OCI-LY1 (cell line): ENCODE measurements around the gene IGF2BP3.

Source experiments
- H2AFZ ChIP-seq: fragments of 200-600 bp; sonication (generic), shearing (Covaris generic); 2 replicates; pipeline ENCODE4 v1.6.0; 2014; ENCODE audit warnings: antibody characterized with exemption, mild to moderate bottlenecking, low read length
- H3F3A ChIP-seq: fragments of 200-600 bp; sonication (generic), shearing (Covaris generic); 2 replicates; pipeline ENCODE4 v1.6.0; 2014; ENCODE audit warnings: mild to moderate bottlenecking, antibody characterized with exemption, low read length, moderate library complexity; ENCODE audit not compliant: insufficient read depth
- H3K27ac ChIP-seq: fragments of 200-600 bp; sonication (generic); 2 replicates; pipeline ENCODE4 v1.5.1; 2014; ENCODE audit warnings: low read length, mixed run types, mild to moderate bottlenecking, low read depth; ENCODE audit not compliant: poor library complexity, severe bottlenecking
- H3K27me3 ChIP-seq: fragments of 200-600 bp; sonication (generic); 2 replicates; pipeline ENCODE4 v1.6.0; 2014; ENCODE audit warnings: antibody characterized with exemption, mild to moderate bottlenecking, low read length, moderate library complexity; ENCODE audit not compliant: insufficient read depth
- H3K36me3 ChIP-seq: fragments of 200-600 bp; sonication (generic); 2 replicates; pipeline ENCODE4 v1.6.1; 2014; ENCODE audit warnings: mild to moderate bottlenecking, antibody characterized with exemption, low read length, moderate library complexity, mixed read lengths; ENCODE audit not compliant: insufficient read depth
- H3K4me1 ChIP-seq: fragments of 200-600 bp; sonication (generic); 2 replicates; pipeline ENCODE4 v1.5.1; 2014; ENCODE audit warnings: mild to moderate bottlenecking, low read length, moderate library complexity; ENCODE audit not compliant: insufficient read depth, severe bottlenecking
- H3K4me2 ChIP-seq: fragments of 200-600 bp; sonication (generic), shearing (Covaris generic); 2 replicates; pipeline ENCODE4 v1.6.1; 2014; ENCODE audit warnings: low read length
- H3K4me3 ChIP-seq: fragments of 200-600 bp; sonication (generic); 2 replicates; pipeline ENCODE4 v1.5.1; 2014; ENCODE audit warnings: low read length, low read depth, mild to moderate bottlenecking, mixed read lengths; ENCODE audit not compliant: poor library complexity, severe bottlenecking
- H3K79me2 ChIP-seq: fragments of 200-600 bp; shearing (Covaris generic); 2 replicates; pipeline ENCODE4 v1.6.1; 2016; ENCODE audit warnings: mixed run types, low read length, mixed read lengths; ENCODE audit not compliant: insufficient read depth
- H3K9ac ChIP-seq: fragments of 200-600 bp; sonication (generic), shearing (Covaris generic); 2 replicates; pipeline ENCODE4 v1.6.1; 2014; ENCODE audit warnings: mild to moderate bottlenecking, low read length, mixed read lengths
- H3K9me2 ChIP-seq: fragments of 200-600 bp; sonication (generic), shearing (Covaris generic); 2 replicates; pipeline ENCODE4 v1.6.1; 2014; ENCODE audit warnings: low read depth, mild to moderate bottlenecking, low read length, mixed read lengths
- H3K9me3 ChIP-seq: fragments of 200-600 bp; shearing (Covaris generic); 2 replicates; pipeline ENCODE4 v1.6.1; 2014; ENCODE audit warnings: low read length, mixed read lengths
- H4K20me1 ChIP-seq: fragments of 200-600 bp; sonication (generic), shearing (Covaris generic); 2 replicates; pipeline ENCODE4 v1.6.0; 2016; ENCODE audit warnings: mild to moderate bottlenecking, low read length; ENCODE audit not compliant: insufficient read depth
- CTCF ChIP-seq: fragments of 200-600 bp; sonication (generic), shearing (Covaris generic); IDR thresholded peaks from 2 replicates; pipeline ENCODE4 v1.5.1; 2017; ENCODE audit warnings: mild to moderate bottlenecking, antibody characterized with exemption, low read length, moderate library complexity, mixed read lengths
- EZH2 ChIP-seq: fragments of 200-600 bp; sonication (generic), shearing (Covaris generic); IDR thresholded peaks from 2 replicates; pipeline ENCODE4 v1.8.0; 2017; ENCODE audit warnings: borderline replicate concordance, mixed run types, mild to moderate bottlenecking, antibody characterized with exemption, low read length, moderate library complexity, mixed read lengths

Gene IGF2BP3

GRCh38 chr7:23462846-23463245, 7.4 kb downstream of the IGF2BP3 start:
- peaks cover 61% of the 10 kb centered on the region for H3K36me3 ChIP-seq

GRCh38 chr7:23458044-23458443, 12.2 kb downstream of the IGF2BP3 start:
- H3K4me2 ChIP-seq = no peak overlapping the region
- peaks cover 82% of the 10 kb centered on the region for H3K36me3 ChIP-seq
- no peak overlapping the region for H3K4me3 ChIP-seq
- no peaks in the 10 kb centered on the region for H3K27me3 ChIP-seq
- H3K27ac ChIP-seq = no peak overlapping the region
- peaks cover 29% of the 10 kb centered on the region for H3K4me1 ChIP-seq
- no peaks in the 10 kb centered on the region for H3K9me3 ChIP-seq
- no peaks in the 10 kb centered on the region for H4K20me1 ChIP-seq
- no peak overlapping the region for H2AFZ ChIP-seq
- no peaks in the 10 kb centered on the region for H3F3A ChIP-seq
- H3K79me2 ChIP-seq = peaks cover 99% of the 10 kb centered on the region
- TF ChIP-seq EZH2 (no peak), CTCF (no peak)
- no peak overlapping the region for H3K9ac ChIP-seq
- no peaks in the 10 kb centered on the region for H3K9me2 ChIP-seq

More at GRCh38 chr7:23462846-23463245, 7.4 kb downstream of the IGF2BP3 start:
- H3K4me3 ChIP-seq = no peak overlapping the region
- H3K9me2 ChIP-seq = no peaks in the 10 kb centered on the region
- peak overlapping the region; percentile 61; the same call in 1 of the 2 replicates for H3K4me2 ChIP-seq
- peaks cover 97% of the 10 kb centered on the region for H3K79me2 ChIP-seq
- H3K27me3 ChIP-seq = no peaks in the 10 kb centered on the region
- no peak overlapping the region; the same call in 1 of the 2 replicates for H3K9ac ChIP-seq
- no peaks in the 10 kb centered on the region for H4K20me1 ChIP-seq
- no peak overlapping the region for H2AFZ ChIP-seq
- no peaks in the 10 kb centered on the region for H3K9me3 ChIP-seq
- H3K4me1 ChIP-seq = peaks cover 62% of the 10 kb centered on the region
- TF ChIP-seq CTCF = peak; percentile 50
- TF ChIP-seq EZH2 = no peak
- no peaks in the 10 kb centered on the region for H3F3A ChIP-seq
- peak overlapping the region; percentile 50 for H3K27ac ChIP-seq

- no peaks in the 10 kb centered on the region for H3K9me3 ChIP-seq
- H3K79me2 ChIP-seq = peaks cover 91% of the 10 kb centered on the region
- peaks cover 67% of the 10 kb centered on the region for H3K36me3 ChIP-seq
- H3K9ac ChIP-seq = no peak overlapping the region
- H3K4me1 ChIP-seq = peaks cover 26% of the 10 kb centered on the region
- no peak overlapping the region for H3K4me3 ChIP-seq
- no peaks in the 10 kb centered on the region for H3K9me2 ChIP-seq
- no peak overlapping the region for H3K4me2 ChIP-seq
- TF ChIP-seq EZH2 (no peak), CTCF (no peak)
- no peak overlapping the region for H3K27ac ChIP-seq
- no peak overlapping the region for H2AFZ ChIP-seq
- H4K20me1 ChIP-seq = no peaks in the 10 kb centered on the region
- H3F3A ChIP-seq = no peaks in the 10 kb centered on the region
- H3K27me3 ChIP-seq = no peaks in the 10 kb centered on the region
These were observed 14.2 kb downstream of the IGF2BP3 start for GRCh38 chr7:23456093-23456492.
